Measurements from ENCODE around the gene FAM185A.
"Not testable (repeated sequence)": the region's sequence is repeated elsewhere in the genome, so short reads cannot be mapped to it uniquely, and the experiment has no call there.

The FAM185A gene

GRCh38 chr7:102833343-102833742 lies 84.5 kb downstream of the FAM185A start:
- DNase-seq = no peak

DNA sequence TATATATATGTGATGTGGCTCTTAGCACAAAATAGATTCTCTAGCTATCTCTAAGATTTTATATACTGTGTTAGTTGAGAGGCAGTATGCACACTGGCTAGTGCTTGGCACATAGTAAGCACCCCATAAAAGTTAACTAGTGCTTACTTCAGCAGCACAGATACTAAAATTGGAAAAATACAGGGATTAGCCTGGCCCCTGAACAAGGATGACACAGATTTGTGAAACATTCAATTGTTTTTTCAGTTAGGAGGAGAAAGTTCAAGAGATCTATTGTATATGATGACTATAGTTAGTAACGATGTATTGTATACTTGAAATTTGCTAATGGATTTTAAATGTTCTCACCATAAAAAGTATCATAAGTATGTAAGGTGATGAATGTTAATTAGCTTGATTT lies 85.7 kb downstream of the FAM185A start:
- DNase-seq = no peak

- DNase-seq = no peak
Measured at GRCh38 chr7:102834999-102835398, 86.2 kb downstream of the FAM185A start.

- no peak for DNase-seq
Measured at GRCh38 chr7:102836191-102836919, 87.6 kb downstream of the FAM185A start.

- no peak for DNase-seq
Measured at GRCh38 chr7:102836977-102837376, 88.2 kb downstream of the FAM185A start.

DNA sequence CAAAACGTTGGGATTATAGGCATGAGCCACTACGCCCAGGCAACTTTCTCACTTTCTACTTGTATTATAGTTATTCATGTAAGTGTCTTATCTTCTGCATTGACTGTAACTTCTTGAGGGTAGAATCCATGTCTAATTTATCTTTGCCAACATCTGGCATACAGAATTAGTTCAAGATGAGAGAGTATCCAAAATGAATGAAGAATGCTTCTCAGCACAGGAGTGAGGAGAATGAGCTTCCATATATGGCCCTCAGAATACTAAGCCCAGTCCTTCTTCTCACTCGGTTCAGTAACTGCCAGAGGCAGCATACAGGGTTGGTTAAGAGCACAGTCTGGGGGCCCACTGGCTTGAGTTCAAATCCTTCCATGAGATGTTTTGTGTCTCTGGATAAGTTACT lies 89.0 kb downstream of the FAM185A start:
- DNase-seq = no peak

GRCh38 chr7:102838572-102839101 lies 89.8 kb downstream of the FAM185A start:
- DNase-seq = not testable (repeated sequence)

DNA sequence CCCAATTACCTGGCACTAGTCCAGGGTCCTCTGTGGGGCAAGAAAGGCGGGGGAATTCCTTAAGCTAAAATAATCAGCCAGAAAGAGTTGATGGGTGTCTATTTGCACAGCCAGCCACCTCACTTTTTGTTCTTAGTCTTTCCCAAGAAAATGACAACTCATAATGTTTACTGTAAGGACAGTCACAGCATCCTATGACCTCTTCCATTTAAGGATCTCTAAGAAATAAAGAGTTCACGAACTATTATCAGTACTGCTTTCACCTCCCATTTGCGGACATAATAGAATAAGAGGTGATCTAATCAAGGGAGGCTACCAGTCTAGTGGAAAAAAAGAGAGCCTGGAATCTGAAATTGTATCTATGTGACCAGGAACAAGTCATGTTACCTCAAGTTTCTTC lies 91.6 kb downstream of the FAM185A start:
- DNase-seq = no peak

DNA sequence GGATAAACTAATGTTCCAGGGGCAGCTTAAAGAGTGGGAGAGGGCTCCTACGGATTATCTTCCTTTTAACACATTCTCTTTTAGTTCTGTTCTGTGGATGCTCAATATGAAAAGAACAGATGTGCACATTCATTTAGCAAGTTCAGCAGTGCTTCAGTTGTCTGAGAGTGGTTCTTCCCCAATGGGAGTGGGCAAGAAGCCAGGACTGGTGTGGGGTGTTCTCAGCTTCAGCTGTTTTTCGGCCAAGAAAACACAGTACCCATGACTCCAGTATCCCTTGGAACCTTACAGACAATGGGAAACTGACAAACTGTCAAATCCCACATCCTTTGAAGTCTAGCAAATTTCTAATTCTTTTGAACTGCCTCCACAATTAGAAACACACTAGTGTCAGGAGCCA lies 92.5 kb downstream of the FAM185A start:
- DNase-seq = no peak

DNA sequence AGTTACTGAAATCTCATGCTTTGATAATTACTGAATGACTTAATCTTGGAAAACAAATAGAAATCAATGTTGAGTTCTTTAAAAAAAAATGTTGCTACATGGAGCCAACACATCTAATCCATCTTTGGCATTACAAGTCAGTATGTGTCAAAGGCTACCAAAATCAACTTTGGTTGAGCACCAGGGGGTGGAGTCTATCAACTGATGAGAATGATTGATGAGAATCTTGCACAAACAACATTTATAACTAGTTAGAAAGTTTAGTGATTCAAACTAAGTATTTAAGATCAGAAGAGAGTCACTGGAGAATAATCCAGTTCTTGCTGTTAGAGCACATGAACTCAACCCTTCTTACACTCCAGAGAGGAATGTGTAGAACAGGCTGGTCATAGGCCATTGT lies 93.5 kb downstream of the FAM185A start:
- DNase-seq = no peak

DNA sequence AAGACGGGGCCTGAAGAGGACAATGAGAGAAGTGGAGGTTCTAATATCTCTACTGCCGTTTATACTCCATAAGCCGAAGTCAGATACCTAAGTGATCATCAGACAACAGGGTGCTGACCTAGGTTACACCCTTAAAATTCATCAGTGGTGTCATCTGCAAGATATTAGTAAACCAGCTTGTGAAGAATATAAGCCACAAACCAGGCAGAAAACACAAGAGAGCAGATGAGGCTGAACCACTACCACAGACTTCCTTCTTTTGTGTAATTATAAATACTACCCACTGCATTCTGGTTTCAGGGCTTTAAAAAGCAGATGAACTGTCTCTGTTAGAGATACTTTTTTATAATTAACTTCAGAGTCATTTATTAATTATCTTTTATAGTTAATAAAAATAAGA lies 95.1 kb downstream of the FAM185A start:
- DNase-seq = no peak

- DNase-seq = no peak
Measured at GRCh38 chr7:102845346-102845745, 96.5 kb downstream of the FAM185A start.

DNA sequence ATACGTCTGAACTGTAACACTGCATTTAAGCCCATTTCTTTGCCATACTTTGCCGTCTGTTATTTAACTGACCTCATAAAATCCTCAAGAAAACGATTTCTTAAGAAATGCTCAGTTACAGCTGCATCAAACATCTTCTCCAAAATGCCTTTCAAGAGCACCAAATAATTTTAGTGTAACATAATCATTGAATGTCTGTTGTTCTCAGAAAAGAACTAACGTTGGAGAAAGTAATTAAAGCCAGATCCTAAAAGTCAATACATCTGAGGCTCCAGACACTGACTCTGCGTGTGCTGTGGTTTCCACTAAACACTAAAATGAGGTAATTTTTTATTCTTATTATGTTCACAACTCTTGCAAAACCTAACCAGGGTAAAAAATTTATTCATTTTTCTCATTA lies 100.3 kb downstream of the FAM185A start:
- DNase-seq = no peak

DNA sequence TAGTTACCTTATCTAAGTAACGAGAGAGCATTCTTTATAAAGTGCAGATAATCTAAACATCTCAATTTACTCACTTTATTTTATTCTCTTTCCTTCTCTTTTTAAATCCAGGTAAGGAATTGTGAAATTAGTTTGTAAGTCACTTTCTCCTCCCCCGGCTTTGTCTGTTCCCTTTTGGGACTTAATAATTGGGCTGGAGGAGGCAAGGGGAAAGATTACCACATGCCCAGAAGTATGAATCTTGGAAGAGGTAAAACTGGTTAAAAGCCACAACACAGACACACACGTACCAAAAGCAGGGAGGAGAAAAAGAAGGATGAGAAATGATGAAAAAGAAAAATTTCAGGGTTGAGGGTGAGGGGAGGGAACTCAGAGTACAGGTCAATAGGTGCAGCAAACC lies 100.7 kb downstream of the FAM185A start:
- no peak for DNase-seq

GRCh38 chr7:102856036-102856435 lies 107.2 kb downstream of the FAM185A start:
- no peak for DNase-seq

All from central memory CD4-positive, alpha-beta T cell (primary cell).